Effector memory CD4-positive, alpha-beta T cell (primary cell): Measurements from ENCODE around the gene ADAMTSL4.
A peak's percentile ranks its signal among the peaks of the same experiment; 100 is the strongest.
"Not testable (repeated sequence)": the region's sequence is repeated elsewhere in the genome, so short reads cannot be mapped to it uniquely, and the experiment has no call there.

Experiments used
- DNase-seq, 3 donors: peaks; one replicate each; pipeline ENCODE4 v3.0.0-alpha.2; 2020
- H3K27ac ChIP-seq: 2 replicates; pipeline ENCODE4 v1.7.0; 2013; ENCODE audit warnings: mild to moderate bottlenecking, low read length, moderate library complexity; ENCODE audit not compliant: insufficient read depth, poor library complexity, severe bottlenecking
- H3K27me3 ChIP-seq: replicated peaks from 2 replicates; pipeline ENCODE4 v1.7.0; 2013; ENCODE audit warnings: mild to moderate bottlenecking, low read length; ENCODE audit not compliant: insufficient read depth, control insufficient read depth, poor library complexity, severe bottlenecking
- H3K36me3 ChIP-seq: 2 replicates; pipeline ENCODE4 v1.7.0; 2013; ENCODE audit warnings: mild to moderate bottlenecking, low read length, moderate library complexity; ENCODE audit not compliant: control insufficient read depth, insufficient read depth
- H3K4me1 ChIP-seq: 2 replicates; pipeline ENCODE4 v1.7.0; 2013; ENCODE audit warnings: low read length, mild to moderate bottlenecking; ENCODE audit not compliant: control insufficient read depth, insufficient read depth, poor library complexity, severe bottlenecking
- H3K4me3 ChIP-seq: 2 replicates; pipeline ENCODE4 v1.7.0; 2013; ENCODE audit warnings: low read length, low read depth, mild to moderate bottlenecking; ENCODE audit not compliant: insufficient read depth, poor library complexity, severe bottlenecking
- H3K9me3 ChIP-seq: 2 replicates; pipeline ENCODE4 v1.7.0; 2013; ENCODE audit warnings: mild to moderate bottlenecking, low read length, moderate library complexity; ENCODE audit not compliant: control insufficient read depth

The ADAMTSL4 gene

GRCh38 chr1:150561254-150561973, 12.2 kb downstream of the ADAMTSL4 start:
- H3K4me1 ChIP-seq, result peaks cover 60% of the 10 kb centered on the region
- DNase-seq, result peak; percentile 23 to 48 (median 44)

GRCh38 chr1:150561974-150562445, 12.8 kb downstream of the ADAMTSL4 start:
- Histone ChIP-seq H3K27me3 (no peaks in the 10 kb centered on the region), H3K36me3 (no peaks in the 10 kb centered on the region), H3K27ac (peak overlapping the region; percentile 92), H3K4me1 (peaks cover 66% of the 10 kb centered on the region), H3K9me3 (no peaks in the 10 kb centered on the region), H3K4me3 (peak overlapping the region; percentile 74)
- peak; percentile 61 to 76 (median 67) for DNase-seq

More at GRCh38 chr1:150561254-150561973, 12.2 kb downstream of the ADAMTSL4 start:
- peak overlapping the region; percentile 92 for H3K27ac ChIP-seq
- H3K36me3 ChIP-seq, result no peaks in the 10 kb centered on the region
- H3K9me3 ChIP-seq, result no peaks in the 10 kb centered on the region
- peak overlapping the region; percentile 74 for H3K4me3 ChIP-seq
- H3K27me3 ChIP-seq, result no peaks in the 10 kb centered on the region

- peak; percentile 46 to 63 (median 58) for DNase-seq
- H3K9me3 ChIP-seq, result no peaks in the 10 kb centered on the region
- peak overlapping the region; percentile 92 for H3K27ac ChIP-seq
- H3K36me3 ChIP-seq, result no peaks in the 10 kb centered on the region
- H3K27me3 ChIP-seq, result no peaks in the 10 kb centered on the region
- H3K4me3 ChIP-seq, result peak overlapping the region; percentile 74
- peaks cover 69% of the 10 kb centered on the region for H3K4me1 ChIP-seq
These were observed 13.5 kb downstream of the ADAMTSL4 start for GRCh38 chr1:150562446-150563339.

GRCh38 chr1:150563340-150564038, 14.3 kb downstream of the ADAMTSL4 start:
- Histone ChIP-seq H3K27me3 (no peaks in the 10 kb centered on the region), H3K9me3 (no peaks in the 10 kb centered on the region), H3K4me1 (peaks cover 76% of the 10 kb centered on the region), H3K36me3 (no peaks in the 10 kb centered on the region), H3K27ac (peak overlapping the region; percentile 92), H3K4me3 (peak overlapping the region; percentile 74)
- DNase-seq, result peak in 2 of 3 donors; percentile 34 to 47

GRCh38 chr1:150564051-150564991, 15.1 kb downstream of the ADAMTSL4 start:
- DNase-seq, result no peak
- H3K9me3 ChIP-seq, result no peaks in the 10 kb centered on the region
- H3K4me3 ChIP-seq, result peak overlapping the region; percentile 23
- H3K36me3 ChIP-seq, result no peaks in the 10 kb centered on the region
- H3K27ac ChIP-seq, result peak overlapping the region; percentile 92
- no peaks in the 10 kb centered on the region for H3K27me3 ChIP-seq
- H3K4me1 ChIP-seq, result peaks cover 84% of the 10 kb centered on the region

GRCh38 chr1:150565240-150565991, 16.2 kb downstream of the ADAMTSL4 start:
- Histone ChIP-seq H3K27ac (peak overlapping the region; percentile 92), H3K4me1 (peaks cover 88% of the 10 kb centered on the region)
- not testable (repeated sequence) for H3K9me3 ChIP-seq, H3K36me3 ChIP-seq, H3K4me3 ChIP-seq, H3K27me3 ChIP-seq, DNase-seq

GRCh38 chr1:150566589-150567340, 17.6 kb downstream of the ADAMTSL4 start:
- Histone ChIP-seq H3K9me3 (no peaks in the 10 kb centered on the region), H3K4me3 (peak overlapping the region; percentile 52), H3K27me3 (no peaks in the 10 kb centered on the region), H3K4me1 (peaks cover 90% of the 10 kb centered on the region), H3K36me3 (peaks cover 7% of the 10 kb centered on the region), H3K27ac (peak overlapping the region; percentile 78)
- no peak for DNase-seq

GRCh38 chr1:150567341-150567716, 18.1 kb downstream of the ADAMTSL4 start:
- peak overlapping the region; percentile 52 for H3K4me3 ChIP-seq

More at GRCh38 chr1:150567341-150567716, 18.1 kb downstream of the ADAMTSL4 start:
- Histone ChIP-seq H3K27ac (peak overlapping the region; percentile 78), H3K4me1 (peaks cover 89% of the 10 kb centered on the region), H3K9me3 (no peaks in the 10 kb centered on the region), H3K27me3 (no peaks in the 10 kb centered on the region), H3K36me3 (peaks cover 7% of the 10 kb centered on the region)
- DNase-seq, result no peak
